Panc1 (cell line): ENCODE data around the gene TUBA1B.

Experiments used
- POLR2AphosphoS5 ChIP-seq: IDR thresholded peaks from 2 replicates; pipeline ENCODE4 v1.6.1; 2012; ENCODE audit warnings: mild to moderate bottlenecking, low read depth, low read length, moderate library complexity
- TF ChIP-seq, protein P1 (sequence below): fragments of 450-650 bp; IDR thresholded peaks from 2 replicates; pipeline ENCODE4 v1.5.1; 2017; ENCODE audit warnings: mild to moderate bottlenecking
- TF ChIP-seq, protein P2 (sequence below), 2 experiments: IDR thresholded peaks; 2 replicates each; pipeline ENCODE4 v1.6.1; 2011 to 2012; ENCODE audit warnings: low read depth in 2 of 2, control low read depth in 1 of 2, low read length in 1 of 2, mild to moderate bottlenecking in 1 of 2, moderate library complexity in 1 of 2; ENCODE audit not compliant: insufficient read depth in 1 of 2

- TF ChIP-seq, protein P1, sequence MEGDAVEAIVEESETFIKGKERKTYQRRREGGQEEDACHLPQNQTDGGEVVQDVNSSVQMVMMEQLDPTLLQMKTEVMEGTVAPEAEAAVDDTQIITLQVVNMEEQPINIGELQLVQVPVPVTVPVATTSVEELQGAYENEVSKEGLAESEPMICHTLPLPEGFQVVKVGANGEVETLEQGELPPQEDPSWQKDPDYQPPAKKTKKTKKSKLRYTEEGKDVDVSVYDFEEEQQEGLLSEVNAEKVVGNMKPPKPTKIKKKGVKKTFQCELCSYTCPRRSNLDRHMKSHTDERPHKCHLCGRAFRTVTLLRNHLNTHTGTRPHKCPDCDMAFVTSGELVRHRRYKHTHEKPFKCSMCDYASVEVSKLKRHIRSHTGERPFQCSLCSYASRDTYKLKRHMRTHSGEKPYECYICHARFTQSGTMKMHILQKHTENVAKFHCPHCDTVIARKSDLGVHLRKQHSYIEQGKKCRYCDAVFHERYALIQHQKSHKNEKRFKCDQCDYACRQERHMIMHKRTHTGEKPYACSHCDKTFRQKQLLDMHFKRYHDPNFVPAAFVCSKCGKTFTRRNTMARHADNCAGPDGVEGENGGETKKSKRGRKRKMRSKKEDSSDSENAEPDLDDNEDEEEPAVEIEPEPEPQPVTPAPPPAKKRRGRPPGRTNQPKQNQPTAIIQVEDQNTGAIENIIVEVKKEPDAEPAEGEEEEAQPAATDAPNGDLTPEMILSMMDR, result no peak
- no peak for TF ChIP-seq POLR2AphosphoS5
- TF ChIP-seq, protein P2, sequence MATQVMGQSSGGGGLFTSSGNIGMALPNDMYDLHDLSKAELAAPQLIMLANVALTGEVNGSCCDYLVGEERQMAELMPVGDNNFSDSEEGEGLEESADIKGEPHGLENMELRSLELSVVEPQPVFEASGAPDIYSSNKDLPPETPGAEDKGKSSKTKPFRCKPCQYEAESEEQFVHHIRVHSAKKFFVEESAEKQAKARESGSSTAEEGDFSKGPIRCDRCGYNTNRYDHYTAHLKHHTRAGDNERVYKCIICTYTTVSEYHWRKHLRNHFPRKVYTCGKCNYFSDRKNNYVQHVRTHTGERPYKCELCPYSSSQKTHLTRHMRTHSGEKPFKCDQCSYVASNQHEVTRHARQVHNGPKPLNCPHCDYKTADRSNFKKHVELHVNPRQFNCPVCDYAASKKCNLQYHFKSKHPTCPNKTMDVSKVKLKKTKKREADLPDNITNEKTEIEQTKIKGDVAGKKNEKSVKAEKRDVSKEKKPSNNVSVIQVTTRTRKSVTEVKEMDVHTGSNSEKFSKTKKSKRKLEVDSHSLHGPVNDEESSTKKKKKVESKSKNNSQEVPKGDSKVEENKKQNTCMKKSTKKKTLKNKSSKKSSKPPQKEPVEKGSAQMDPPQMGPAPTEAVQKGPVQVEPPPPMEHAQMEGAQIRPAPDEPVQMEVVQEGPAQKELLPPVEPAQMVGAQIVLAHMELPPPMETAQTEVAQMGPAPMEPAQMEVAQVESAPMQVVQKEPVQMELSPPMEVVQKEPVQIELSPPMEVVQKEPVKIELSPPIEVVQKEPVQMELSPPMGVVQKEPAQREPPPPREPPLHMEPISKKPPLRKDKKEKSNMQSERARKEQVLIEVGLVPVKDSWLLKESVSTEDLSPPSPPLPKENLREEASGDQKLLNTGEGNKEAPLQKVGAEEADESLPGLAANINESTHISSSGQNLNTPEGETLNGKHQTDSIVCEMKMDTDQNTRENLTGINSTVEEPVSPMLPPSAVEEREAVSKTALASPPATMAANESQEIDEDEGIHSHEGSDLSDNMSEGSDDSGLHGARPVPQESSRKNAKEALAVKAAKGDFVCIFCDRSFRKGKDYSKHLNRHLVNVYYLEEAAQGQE (IDR thresholded peaks at IDR 0.05; ENCODE audit: insufficient read depth in 1 of 2, low read depth in 2 of 2, low read length in 1 of 2), result no peak
These were observed 36.2 kb downstream of the TUBA1B start for GRCh38 chr12:49094975-49095365.
